Transverse colon (tissue), 3 donors: ENCODE data around the gene OTUB1.
A peak's percentile ranks its signal among the peaks of the same experiment; 100 is the strongest.

Source experiments
- CTCF ChIP-seq, 5 experiments: fragments of 200-600 bp in 3 of 5; fragments of 450-650 bp in 2 of 5; sonication (generic) in 3 of 5; IDR thresholded peaks; 1 replicate in 2 of 5; 2 replicates in 3 of 5; pipeline ENCODE4 v1.5.1; 2016 to 2017; ENCODE audit warnings: antibody characterized with exemption in 5 of 5, inconsistent platforms in 3 of 5, mild to moderate bottlenecking in 2 of 5, moderate library complexity in 1 of 5
- POLR2A ChIP-seq: fragments of 450-650 bp; IDR thresholded peaks from one replicate; pipeline ENCODE4 v1.6.1; 2016; ENCODE audit warnings: antibody characterized with exemption, mild to moderate bottlenecking, moderate library complexity

GRCh38 chr11:63939397-63939891, 46.8 kb upstream of the OTUB1 start:
- TF ChIP-seq CTCF (IDR thresholded peaks at IDR 0.05) (peak in 1 of 5 experiments; percentile 11), POLR2A (no peak)
